Adrenal gland (tissue), 12 donors: ENCODE data around the gene RAB25. TPM values are rescaled to one million over a fixed set of nuclear protein-coding genes. Genes with fewer than 3 reads are reported as not detected.

Source experiments
- DNase-seq, 7 donors: peaks; one replicate each; pipeline ENCODE4 v3.0.0-alpha.2; 2019 to 2020
- H3K27ac ChIP-seq, 5 donors: fragments of 200-600 bp; sonication (generic) in 4 of 5; 1 replicate in 3 of 5; 2 replicates in 2 of 5; pipeline versions ENCODE4 v1.5.1 to v1.8.0; 2016 to 2020; ENCODE audit warnings: mild to moderate bottlenecking in 1 of 5
- H3K27me3 ChIP-seq: fragments of 200-600 bp; 2 replicates; pipeline ENCODE4 v1.8.0; 2021
- H3K36me3 ChIP-seq, 2 donors: fragments of 200-600 bp; replicated peaks in 1 of 2; 1 replicate in 1 of 2; 2 replicates in 1 of 2; pipeline versions ENCODE4 v1.5.1 to v1.8.0; 2018 to 2022
- H3K4me1 ChIP-seq, 2 donors: fragments of 200-600 bp; replicated peaks in 1 of 2; 1 replicate in 1 of 2; 2 replicates in 1 of 2; pipeline versions ENCODE4 v1.5.1 to v1.8.0; 2018 to 2021
- H3K4me3 ChIP-seq, 4 donors: fragments of 200-600 bp; sonication (generic) in 3 of 4; one replicate each; pipeline ENCODE4 v1.5.1; 2016 to 2018
- H3K9me3 ChIP-seq, 3 donors: fragments of 200-600 bp; sonication (generic) in 1 of 3; replicated peaks in 1 of 3; 1 replicate in 2 of 3; 2 replicates in 1 of 3; pipeline versions ENCODE4 v1.5.1 to v1.8.0; 2016 to 2021
- POLR2A ChIP-seq, 2 donors: fragments of 450-650 bp; IDR thresholded peaks; one replicate each; pipeline ENCODE4 v1.6.1; 2017; ENCODE audit warnings: antibody characterized with exemption in 2 of 2, mild to moderate bottlenecking in 2 of 2, moderate library complexity in 1 of 2
- WGBS, 4 donors: extraction: QIAGEN DNeasy Blood & Tissue Kit in 2 of 4; methylation state at CpG; one replicate each; pipeline versions ENCODE4 v1.1.5 to v1.1.7; 2013 to 2017; 5-methylcytosine and 5-hydroxymethylcytosine counted together
- intact Hi-C, 2 donors: fragments of 100-400 bp; cut with DNase I; formaldehyde crosslinking; loops; one replicate each; pipeline versions ENCODE4 v1.14.1 to v1.15.0; 2022 to 2023
- polyA plus RNA-seq, 3 donors: library from polyadenylated mRNA; stranded (reverse); fragments of 200-250 nt in 2 of 3; fragments of 350-450 nt in 1 of 3; fragmentation: Illumina TruSeq in 1 of 3; extraction: RNeasy Lipid Tissue Mini Kit (QIAGEN cat#74804) in 1 of 3; gene quantifications; one replicate each; pipeline ENCODE4 v1.2.3, GENCODE V29; 2013 to 2014
- total RNA-seq, 9 donors: library from RNA; depleted of rRNA in 4 of 9; stranded (reverse); fragments of >200 nt in 4 of 9; fragments of 120-200 nt in 1 of 9; fragmentation: NEBNext Ultra II Directional in 1 of 9; extraction: Animal tissue kit (Norgen Biotek cat#: 25700) in 1 of 9; gene quantifications; one replicate each; pipeline versions ENCODE4 v1.1.0 to v1.2.4, GENCODE V29; 2013 to 2023
- TF ChIP-seq, protein P1 (sequence below), 6 experiments: fragments of 450-650 bp in 4 of 6; fragments of 200-600 bp in 2 of 6; sonication (generic) in 1 of 6; IDR thresholded peaks; 1 replicate in 5 of 6; 2 replicates in 1 of 6; pipeline versions ENCODE4 v1.5.1 to v1.8.0; 2016 to 2021; ENCODE audit warnings: antibody characterized with exemption in 6 of 6, mild to moderate bottlenecking in 2 of 6, moderate library complexity in 1 of 6
- donor health status: healthy with polysubstance abuse.
- donor health status: Bipolar disorder and iron deficiency.
- donor health status: DM: yes; HTN: yes; CAD: no.
- donor health status: DM: no; HTN: no; CAD: no.
- donor health status: DM: no; HTN: no; CAD: no.
- donor health status: DM: yes; HTN: yes; CAD: no.

RAB25 gene
- total and polyA plus RNA-seq, 12 donors = 0.17 to 0.48 (median 0.38) TPM; not detected in 9

DNA sequence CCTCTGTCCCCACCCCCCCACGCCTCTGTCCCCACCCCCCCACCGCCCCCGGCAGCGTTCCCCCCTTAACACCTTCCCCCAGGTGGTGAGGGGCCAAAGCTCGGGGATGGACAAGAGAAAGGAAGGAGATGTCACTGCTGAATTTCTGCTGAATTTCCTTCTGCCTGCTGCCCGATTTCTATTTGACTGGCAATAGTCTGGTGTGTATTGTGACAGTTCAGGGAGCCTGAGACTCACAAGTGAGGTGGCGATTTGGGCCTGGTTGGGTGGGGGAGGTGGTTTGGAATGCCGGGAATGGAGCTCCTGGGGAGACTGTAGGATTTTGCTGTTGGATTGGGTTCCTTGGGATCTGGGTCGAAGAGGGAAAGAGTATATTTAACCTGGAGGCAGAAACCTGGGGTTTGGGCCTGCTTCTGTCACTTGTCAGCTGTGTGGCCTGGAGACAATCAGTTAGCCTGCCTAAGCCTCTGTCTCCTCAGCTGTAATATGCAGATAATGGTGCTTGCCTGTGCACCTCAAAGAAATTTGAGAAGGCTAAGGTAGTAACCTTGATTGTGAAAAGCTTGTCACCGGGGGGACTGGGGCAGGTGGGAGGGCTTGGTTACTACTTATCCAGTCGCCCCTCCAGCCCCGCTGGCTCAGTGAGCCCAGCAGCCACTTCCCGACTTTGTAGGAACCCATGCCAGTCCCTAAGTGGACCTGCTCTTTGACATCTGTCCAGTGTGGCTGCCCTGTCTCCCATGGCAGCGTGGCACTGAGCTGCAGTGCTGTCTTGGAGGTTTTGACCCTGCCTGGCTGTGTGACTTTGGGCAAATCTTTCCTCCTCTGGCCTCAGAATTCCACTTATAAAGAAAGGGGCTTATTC lies 45.9 kb downstream of the RAB25 start:
- Histone ChIP-seq H3K27ac (peak overlapping the region in 4 of 5 donors; percentile 75 to 97 (median 90)), H3K36me3 (no peaks in the 10 kb centered on the region), H3K4me3 (no peak overlapping the region), H3K9me3 (no peaks in the 10 kb centered on the region), H3K27me3 (no peaks in the 10 kb centered on the region), H3K4me1 (peaks cover 5 to 66% of the 10 kb centered on the region in 2 donors)
- WGBS, 4 donors = 38 to 68% (median 55%) methylated on average over 8 to 14 of the region's 14 CpGs
- TF ChIP-seq, protein P1, sequence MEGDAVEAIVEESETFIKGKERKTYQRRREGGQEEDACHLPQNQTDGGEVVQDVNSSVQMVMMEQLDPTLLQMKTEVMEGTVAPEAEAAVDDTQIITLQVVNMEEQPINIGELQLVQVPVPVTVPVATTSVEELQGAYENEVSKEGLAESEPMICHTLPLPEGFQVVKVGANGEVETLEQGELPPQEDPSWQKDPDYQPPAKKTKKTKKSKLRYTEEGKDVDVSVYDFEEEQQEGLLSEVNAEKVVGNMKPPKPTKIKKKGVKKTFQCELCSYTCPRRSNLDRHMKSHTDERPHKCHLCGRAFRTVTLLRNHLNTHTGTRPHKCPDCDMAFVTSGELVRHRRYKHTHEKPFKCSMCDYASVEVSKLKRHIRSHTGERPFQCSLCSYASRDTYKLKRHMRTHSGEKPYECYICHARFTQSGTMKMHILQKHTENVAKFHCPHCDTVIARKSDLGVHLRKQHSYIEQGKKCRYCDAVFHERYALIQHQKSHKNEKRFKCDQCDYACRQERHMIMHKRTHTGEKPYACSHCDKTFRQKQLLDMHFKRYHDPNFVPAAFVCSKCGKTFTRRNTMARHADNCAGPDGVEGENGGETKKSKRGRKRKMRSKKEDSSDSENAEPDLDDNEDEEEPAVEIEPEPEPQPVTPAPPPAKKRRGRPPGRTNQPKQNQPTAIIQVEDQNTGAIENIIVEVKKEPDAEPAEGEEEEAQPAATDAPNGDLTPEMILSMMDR (IDR thresholded peaks at IDR 0.05) = no peak
- TF ChIP-seq POLR2A (IDR thresholded peaks at IDR 0.05) = no peak
- intact Hi-C loops = no loop called here
- DNase-seq = peak in 1 of 7 donors; percentile 69

DNA sequence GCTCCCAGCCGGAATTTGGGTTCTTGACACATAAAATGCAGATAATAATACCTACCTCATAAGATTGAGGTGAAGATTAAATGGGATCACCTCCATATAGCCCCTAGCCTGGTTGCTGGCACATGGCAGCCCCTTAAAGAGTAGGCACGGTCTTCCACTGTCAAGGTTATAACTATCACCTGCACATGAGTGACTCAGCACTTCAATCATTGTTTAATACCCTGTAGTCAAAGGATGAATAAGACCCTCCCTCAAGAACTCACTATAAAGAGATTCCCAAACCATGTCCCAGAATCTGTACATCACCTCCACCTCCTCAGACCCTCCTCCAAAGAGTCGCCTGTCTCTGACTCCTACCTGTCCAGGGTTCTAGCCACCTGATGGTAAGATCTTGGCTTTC lies 47.1 kb downstream of the RAB25 start:
- WGBS, 4 donors = 78 to 84% (median 80%) methylated on average over 3 of the region's 3 CpGs
- DNase-seq = no peak
- H3K9me3 ChIP-seq = no peaks in the 10 kb centered on the region
- no peak for TF ChIP-seq POLR2A (IDR thresholded peaks at IDR 0.05)
- TF ChIP-seq, protein P1 (IDR thresholded peaks at IDR 0.05) = no peak
- no peaks in the 10 kb centered on the region for H3K27me3 ChIP-seq
- intact Hi-C loops = no loop called here
- peak overlapping the region in 2 of 5 donors; percentile 48 to 97 for H3K27ac ChIP-seq
- no peak overlapping the region for H3K4me3 ChIP-seq
- no peaks in the 10 kb centered on the region for H3K36me3 ChIP-seq
- H3K4me1 ChIP-seq = peaks cover 11 to 65% of the 10 kb centered on the region in 2 donors

DNA sequence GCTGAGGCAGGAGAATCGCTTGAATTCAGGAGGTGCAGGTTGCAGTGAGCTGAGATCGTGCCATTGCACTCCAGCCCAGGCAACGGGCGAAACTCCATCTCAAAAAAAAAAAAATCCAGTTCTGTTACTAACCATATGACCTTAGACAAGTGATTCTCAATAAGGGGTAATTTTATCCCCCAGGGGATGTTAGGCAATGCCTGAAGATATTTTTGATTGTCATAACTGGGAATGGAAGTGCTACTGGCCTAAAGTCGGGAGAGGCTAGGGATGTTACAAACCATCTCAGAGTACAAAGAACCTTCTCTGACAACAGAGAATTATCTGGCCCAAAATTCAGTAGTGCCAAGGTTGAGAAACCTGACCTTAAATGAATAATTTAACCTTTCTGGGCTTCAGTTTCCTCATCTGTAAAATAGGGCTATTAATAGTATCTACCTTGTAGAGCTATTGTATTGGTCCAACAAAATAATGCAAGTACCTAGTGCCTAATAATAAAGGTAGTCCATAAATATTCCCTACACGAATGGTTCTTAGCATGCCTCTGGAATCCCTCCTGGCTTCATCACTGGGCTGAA lies 47.8 kb downstream of the RAB25 start:
- peaks cover 8 to 65% of the 10 kb centered on the region in 2 donors for H3K4me1 ChIP-seq
- intact Hi-C loops = no loop called here
- DNase-seq = no peak
- no peaks in the 10 kb centered on the region for H3K9me3 ChIP-seq
- 83 to 87% (median 86%) methylated on average over 6 of the region's 6 CpGs for WGBS, 4 donors
- no peak for TF ChIP-seq POLR2A (IDR thresholded peaks at IDR 0.05)
- TF ChIP-seq, protein P1 (IDR thresholded peaks at IDR 0.05) = no peak
- no peaks in the 10 kb centered on the region for H3K27me3 ChIP-seq
- no peaks in the 10 kb centered on the region for H3K36me3 ChIP-seq
- no peak overlapping the region for H3K4me3 ChIP-seq
- peak overlapping the region in 2 of 5 donors; percentile 48 to 97 for H3K27ac ChIP-seq

DNA sequence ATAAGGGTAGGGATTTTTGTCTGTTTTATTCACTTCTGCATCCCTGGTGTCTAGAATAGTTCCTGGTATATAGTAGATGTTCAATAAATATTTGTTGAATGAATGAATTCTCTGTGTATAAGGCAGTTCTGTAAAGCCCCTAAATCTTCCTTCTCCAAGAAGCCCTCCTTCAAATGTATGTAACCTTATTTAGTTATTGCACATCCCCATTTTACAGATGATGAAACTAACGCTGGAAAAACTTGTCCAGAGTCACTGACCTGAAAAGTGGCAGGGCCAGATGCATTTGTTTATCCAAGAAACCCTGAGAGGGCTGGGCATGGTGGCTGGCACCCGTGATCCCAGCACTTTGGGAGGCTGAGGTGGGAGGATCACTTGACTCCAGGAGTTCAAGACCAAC lies 49.3 kb downstream of the RAB25 start:
- TF ChIP-seq, protein P1 (IDR thresholded peaks at IDR 0.05) = no peak
- no peak for DNase-seq
- Histone ChIP-seq H3K4me1 (peaks cover 11 to 56% of the 10 kb centered on the region in 2 donors), H3K9me3 (no peaks in the 10 kb centered on the region), H3K27me3 (no peaks in the 10 kb centered on the region), H3K27ac (no peak overlapping the region), H3K36me3 (no peaks in the 10 kb centered on the region), H3K4me3 (no peak overlapping the region)
- 86 to 92% (median 90%) methylated on average over 2 of the region's 2 CpGs for WGBS, 4 donors
- intact Hi-C loops = no loop called here
